HG03135 (cell line): Measurements from ENCODE around the gene NR1H3.
"Not testable (repeated sequence)": the region's sequence is repeated elsewhere in the genome, so short reads cannot be mapped to it uniquely, and the experiment has no call there.

Source experiments
- ATAC-seq: cut with Tn5 transposase; IDR thresholded peaks from one replicate; pipeline ENCODE4 v1.9.1; 2021; ENCODE audit warnings: mild to moderate bottlenecking, moderate library complexity; ENCODE audit not compliant: unreplicated experiment

NR1H3 gene

GRCh38 chr11:47257517-47258316, at the start of gene NR1H3:
Gene NR1H3 (plus strand): TSS chr11:47257996. CDS start chr11:47259217, 1,221 bp downstream.
- no peak for ATAC-seq

GRCh38 chr11:47208008-47208552, 49.7 kb upstream of the NR1H3 start:
- not testable (repeated sequence) for ATAC-seq

GRCh38 chr11:47208628-47209027, 49.2 kb upstream of the NR1H3 start:
- no peak for ATAC-seq

- no peak for ATAC-seq
Observed at GRCh38 chr11:47212938-47213337, 44.9 kb upstream of the NR1H3 start.

- peak; percentile 58 for ATAC-seq
Observed at GRCh38 chr11:47213950-47214565, 43.7 kb upstream of the NR1H3 start.

- no peak for ATAC-seq
Observed at GRCh38 chr11:47215366-47215910, 42.4 kb upstream of the NR1H3 start.

GRCh38 chr11:47216121-47216798, 41.5 kb upstream of the NR1H3 start:
- ATAC-seq: no peak

GRCh38 chr11:47220401-47220821, 37.4 kb upstream of the NR1H3 start:
- ATAC-seq: no peak

- ATAC-seq: no peak
Observed at GRCh38 chr11:47222696-47223095, 35.1 kb upstream of the NR1H3 start.

- peak; percentile 73 for ATAC-seq
Observed at GRCh38 chr11:47225552-47226400, 32.0 kb upstream of the NR1H3 start.

- no peak for ATAC-seq
Observed at GRCh38 chr11:47229161-47229560, 28.6 kb upstream of the NR1H3 start.

GRCh38 chr11:47233051-47233450, 24.7 kb upstream of the NR1H3 start:
- no peak for ATAC-seq

- ATAC-seq: no peak
Observed at GRCh38 chr11:47233989-47234668, 23.7 kb upstream of the NR1H3 start.

- ATAC-seq: no peak
Observed at GRCh38 chr11:47234669-47235100, 23.1 kb upstream of the NR1H3 start.

- ATAC-seq: no peak
Observed at GRCh38 chr11:47235163-47235562, 22.6 kb upstream of the NR1H3 start.

GRCh38 chr11:47236482-47236881, 21.3 kb upstream of the NR1H3 start:
- ATAC-seq: no peak

- no peak for ATAC-seq
Observed at GRCh38 chr11:47239852-47240251, 17.9 kb upstream of the NR1H3 start.

GRCh38 chr11:47241841-47242301, 15.9 kb upstream of the NR1H3 start:
- ATAC-seq: no peak

- ATAC-seq: no peak
Observed at GRCh38 chr11:47242596-47243192, 15.1 kb upstream of the NR1H3 start.
